NCI-H446 treated with DMSO at 0.1 percent for 48 hours (cell line): ENCODE results near the gene RXFP1.

ENCODE experiments used
- DNase-seq: peaks from one replicate; lab custom pipeline; 2025; lab: John Stamatoyannopoulos, UW

Gene RXFP1

DNA sequence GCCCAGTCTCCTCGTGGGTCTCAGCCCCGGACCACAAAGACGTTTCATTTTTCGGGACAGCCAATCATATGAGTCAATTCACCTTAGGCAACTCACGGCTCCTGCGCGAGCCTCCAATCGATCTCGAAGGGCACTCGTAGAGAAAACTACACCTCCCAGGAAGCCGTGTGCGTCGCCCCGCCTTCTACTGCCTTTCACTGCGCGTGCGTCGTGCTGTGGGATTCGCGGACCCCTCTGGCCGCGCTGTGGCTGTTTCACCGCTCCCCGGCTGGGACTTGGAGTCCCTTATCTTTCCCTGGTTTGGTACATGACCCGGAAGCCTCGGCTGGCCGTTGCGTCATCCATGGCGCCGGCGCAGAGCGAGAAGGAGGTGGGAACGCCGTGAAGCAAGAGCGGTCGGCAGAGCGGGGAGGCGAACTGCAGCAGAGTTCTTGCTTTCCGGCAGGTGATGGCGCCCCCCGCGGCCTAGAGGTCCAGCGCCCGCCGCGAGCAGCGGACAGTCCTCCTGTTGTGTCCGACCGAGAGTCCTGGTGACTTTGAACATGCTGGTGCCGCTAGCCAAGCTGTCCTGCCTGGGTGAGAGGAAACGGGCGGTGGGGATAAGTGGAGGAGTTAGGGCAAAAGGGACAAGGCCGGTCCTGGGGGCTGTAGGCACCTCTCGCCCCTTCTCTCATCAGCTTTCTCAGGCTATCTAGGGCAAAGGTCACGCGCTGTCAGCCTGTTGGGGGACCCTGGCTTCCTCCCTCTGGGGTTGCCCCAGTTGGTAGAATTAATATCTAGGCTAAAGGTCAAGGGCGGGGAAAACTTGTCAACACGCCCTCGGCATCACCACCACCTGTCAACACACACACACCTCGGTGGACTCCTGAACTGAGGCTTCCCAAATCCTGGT lies 150.5 kb downstream of the RXFP1 start, which contains the start of gene ETFDH:
Gene ETFDH (plus strand): TSS at position 382 of the 892 bp plus-strand sequence. CDS start 161 bp downstream, at position 543.
- DNase-seq, result peak; percentile 99

DNA sequence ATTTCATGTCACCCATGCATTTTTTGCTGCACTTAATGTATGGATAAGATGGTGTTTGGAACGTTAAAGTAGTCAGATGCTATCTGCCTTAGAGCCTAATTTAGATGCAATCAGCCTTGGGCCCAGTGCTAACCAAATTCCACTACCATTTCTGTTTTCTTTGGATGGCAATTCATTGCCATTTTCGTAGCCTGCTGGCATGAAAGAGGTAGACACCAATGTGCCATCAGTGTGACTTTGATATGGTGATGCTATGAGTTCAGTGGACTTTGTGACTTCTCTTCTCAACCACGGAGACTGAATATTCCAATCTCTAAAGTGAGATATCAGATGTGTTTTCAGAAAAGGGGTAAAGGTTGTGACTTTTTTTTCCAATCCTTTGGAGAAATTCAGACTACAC lies 152.0 kb downstream of the RXFP1 start:
- DNase-seq, result no peak

DNA sequence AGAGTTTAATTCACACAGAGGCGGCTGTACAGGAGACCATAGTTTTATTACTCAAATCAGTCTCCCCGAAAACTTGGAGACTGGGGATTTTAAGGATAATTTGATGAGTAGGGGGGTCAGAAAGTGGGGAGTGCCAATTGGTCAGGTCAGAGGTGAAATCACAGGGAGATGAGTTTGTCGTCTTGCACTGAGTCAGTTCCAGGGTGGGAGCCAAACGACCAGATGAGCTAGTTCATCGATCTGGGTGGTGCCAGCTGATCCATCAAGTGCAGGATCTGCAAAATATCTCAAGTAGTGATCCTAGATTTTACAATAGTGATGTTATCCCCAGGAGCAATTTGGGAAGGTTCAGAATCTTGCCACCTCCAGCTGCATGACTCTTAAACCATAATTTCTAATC lies 154.4 kb downstream of the RXFP1 start:
- no peak for DNase-seq

DNA sequence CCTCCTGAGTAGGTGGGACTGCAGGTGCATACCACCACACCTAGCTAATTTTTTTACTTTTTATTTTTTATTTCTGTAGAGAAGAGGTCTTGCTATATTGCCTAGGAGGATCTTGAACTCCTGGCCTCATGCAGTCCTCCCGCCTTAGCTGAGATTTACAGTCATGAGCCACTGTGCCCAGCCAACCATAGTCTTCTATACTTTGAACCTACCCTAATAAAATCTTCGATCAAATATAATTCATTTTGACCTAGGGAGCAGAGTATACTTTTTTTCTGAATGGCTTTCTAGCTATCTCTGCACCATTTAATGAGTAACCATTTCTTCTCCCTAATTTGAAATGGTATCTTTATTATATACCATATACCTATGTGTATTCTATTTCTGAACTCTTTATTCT lies 157.1 kb downstream of the RXFP1 start:
- no peak for DNase-seq

DNA sequence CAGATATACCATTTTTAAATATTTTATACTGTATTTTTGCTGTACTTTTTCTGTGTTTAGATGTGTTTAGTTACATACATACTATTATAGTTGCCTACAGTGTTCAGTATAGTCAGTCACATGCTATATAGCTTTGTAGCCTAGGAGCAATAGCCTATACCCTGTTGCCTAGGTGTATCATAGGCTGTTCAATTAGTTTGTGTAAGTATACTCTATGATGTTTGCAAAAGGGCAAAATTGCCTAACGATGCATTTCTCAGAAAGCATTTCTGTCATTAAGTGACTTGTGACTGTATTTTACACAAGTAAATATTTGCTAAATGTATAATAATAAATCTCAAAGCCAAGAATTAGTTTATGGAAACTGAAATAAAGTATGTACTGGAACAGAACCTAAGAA lies 159.9 kb downstream of the RXFP1 start:
- DNase-seq, result no peak

DNA sequence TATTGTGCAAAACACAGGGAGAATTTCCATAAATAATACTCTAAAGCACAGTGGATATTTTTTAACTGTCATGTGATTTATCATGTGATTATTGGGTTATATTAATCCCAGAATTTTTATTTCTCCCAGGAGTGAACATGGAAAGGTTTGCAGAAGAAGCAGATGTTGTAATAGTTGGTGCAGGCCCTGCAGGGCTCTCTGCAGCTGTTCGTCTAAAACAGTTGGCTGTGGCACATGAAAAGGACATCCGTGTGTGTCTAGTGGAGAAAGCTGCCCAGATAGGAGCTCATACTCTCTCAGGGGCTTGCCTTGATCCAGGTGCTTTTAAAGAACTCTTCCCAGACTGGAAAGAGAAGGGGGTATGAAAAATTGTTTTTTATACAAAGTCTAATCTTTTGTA lies 160.4 kb downstream of the RXFP1 start:
- no peak for DNase-seq

DNA sequence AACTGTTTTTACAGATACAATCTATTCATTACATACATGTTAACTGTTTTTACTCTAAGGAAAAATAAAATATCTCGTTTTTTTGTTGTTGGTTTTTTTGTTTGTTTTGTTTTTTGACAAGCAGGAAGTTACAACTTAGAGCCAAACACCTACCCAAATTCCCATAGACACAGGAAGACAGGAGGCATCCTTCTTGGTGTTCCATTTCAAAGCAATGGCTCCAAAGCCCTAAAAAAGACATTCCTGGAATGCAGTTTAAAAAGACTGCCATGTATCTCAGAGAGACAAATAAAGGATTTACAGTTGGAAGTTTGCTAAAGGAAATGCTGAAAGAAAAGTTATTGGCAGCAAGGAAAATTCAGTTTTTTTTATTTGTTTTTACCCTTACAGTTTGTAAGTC lies 167.1 kb downstream of the RXFP1 start:
- no peak for DNase-seq
